ENCODE data around the gene GPR108.
"Not testable (repeated sequence)": the region's sequence is repeated elsewhere in the genome, so short reads cannot be mapped to it uniquely, and the experiment has no call there.

Gene GPR108

GRCh38 chr19:6721138-6721474 is 16.3 kb downstream of the GPR108 start:
- no peak for DNase-seq (ENCODE audit: low read depth in 2 of 2, low spot score in 1 of 2)

- no peak for DNase-seq (ENCODE audit: low read depth in 2 of 2, low spot score in 1 of 2)
Observed at GRCh38 chr19:6720369-6721137, 16.8 kb downstream of the GPR108 start, which contains the start of gene C3. Gene C3, minus strand, starts transcription at chr19:6720650. Its CDS starts 61 bp downstream, at chr19:6720589.

GRCh38 chr19:6719992-6720368 is 17.4 kb downstream of the GPR108 start:
- no peak for DNase-seq (ENCODE audit: low read depth in 2 of 2, low spot score in 1 of 2)

GRCh38 chr19:6719540-6719861 is 17.9 kb downstream of the GPR108 start:
- no peak for DNase-seq (ENCODE audit: low read depth in 2 of 2, low spot score in 1 of 2)

- no peak for DNase-seq (ENCODE audit: low read depth in 2 of 2, low spot score in 1 of 2)
Observed at GRCh38 chr19:6718741-6719539, 18.4 kb downstream of the GPR108 start.

- DNase-seq (ENCODE audit: low read depth in 2 of 2, low spot score in 1 of 2), result no peak
Observed at GRCh38 chr19:6718111-6718740, 19.2 kb downstream of the GPR108 start.

GRCh38 chr19:6717441-6717971 is 19.9 kb downstream of the GPR108 start:
- no peak for DNase-seq (ENCODE audit: low read depth in 2 of 2, low spot score in 1 of 2)

GRCh38 chr19:6717036-6717435 is 20.3 kb downstream of the GPR108 start:
- DNase-seq (ENCODE audit: low read depth in 2 of 2, low spot score in 1 of 2), result no peak

- no peak for DNase-seq (ENCODE audit: low read depth in 2 of 2, low spot score in 1 of 2)
Observed at GRCh38 chr19:6716610-6716970, 20.8 kb downstream of the GPR108 start.

- no peak for DNase-seq (ENCODE audit: low read depth in 2 of 2, low spot score in 1 of 2)
Observed at GRCh38 chr19:6714749-6715555, 22.4 kb downstream of the GPR108 start.

- DNase-seq (ENCODE audit: low read depth in 2 of 2, low spot score in 1 of 2), result no peak
Observed at GRCh38 chr19:6713773-6714692, 23.3 kb downstream of the GPR108 start.

- no peak for DNase-seq (ENCODE audit: low read depth in 2 of 2, low spot score in 1 of 2)
Observed at GRCh38 chr19:6712692-6713670, 24.4 kb downstream of the GPR108 start.

GRCh38 chr19:6712231-6712630 is 25.1 kb downstream of the GPR108 start:
- no peak for DNase-seq (ENCODE audit: low read depth in 2 of 2, low spot score in 1 of 2)

GRCh38 chr19:6711605-6712004 is 25.8 kb downstream of the GPR108 start:
- no peak for DNase-seq (ENCODE audit: low read depth in 2 of 2, low spot score in 1 of 2)

- no peak for DNase-seq (ENCODE audit: low read depth in 2 of 2, low spot score in 1 of 2)
Observed at GRCh38 chr19:6711078-6711361, 26.4 kb downstream of the GPR108 start.

GRCh38 chr19:6710273-6711077 is 26.9 kb downstream of the GPR108 start:
- no peak for DNase-seq (ENCODE audit: low read depth in 2 of 2, low spot score in 1 of 2)

- no peak for DNase-seq (ENCODE audit: low read depth in 2 of 2, low spot score in 1 of 2)
Observed at GRCh38 chr19:6709549-6709948, 27.8 kb downstream of the GPR108 start.

GRCh38 chr19:6708913-6709312 is 28.5 kb downstream of the GPR108 start:
- not testable (repeated sequence) for DNase-seq (ENCODE audit: low read depth in 2 of 2, low spot score in 1 of 2)
